HG02840 (cell line): ENCODE data around the gene ACVR2A.

Experiments
- ATAC-seq: cut with Tn5 transposase; IDR thresholded peaks from one replicate; pipeline ENCODE4 v1.9.1; 2021; ENCODE audit warnings: mild to moderate bottlenecking, moderate library complexity, moderate number of reproducible peaks; ENCODE audit not compliant: unreplicated experiment, low FRiP score

Gene ACVR2A

GRCh38 chr2:147854557-147855134 lies 9.8 kb downstream of the ACVR2A start:
- ATAC-seq, result no peak

GRCh38 chr2:147855316-147855715 lies 10.5 kb downstream of the ACVR2A start:
- ATAC-seq, result no peak

- no peak for ATAC-seq
Observed at GRCh38 chr2:147855977-147856376, 11.1 kb downstream of the ACVR2A start.

- ATAC-seq, result no peak
Observed at GRCh38 chr2:147860009-147860408, 15.2 kb downstream of the ACVR2A start.

GRCh38 chr2:147862859-147863516 lies 18.2 kb downstream of the ACVR2A start:
- ATAC-seq, result no peak

GRCh38 chr2:147863835-147864234 lies 19.0 kb downstream of the ACVR2A start:
- no peak for ATAC-seq

- ATAC-seq, result no peak
Observed at GRCh38 chr2:147865560-147865959, 20.7 kb downstream of the ACVR2A start.

- ATAC-seq, result no peak
Observed at GRCh38 chr2:147867050-147867449, 22.2 kb downstream of the ACVR2A start.

GRCh38 chr2:147869934-147870333 lies 25.1 kb downstream of the ACVR2A start:
- ATAC-seq, result no peak

GRCh38 chr2:147872967-147873366 lies 28.1 kb downstream of the ACVR2A start:
- no peak for ATAC-seq

GRCh38 chr2:147873859-147874483 lies 29.1 kb downstream of the ACVR2A start:
- ATAC-seq, result no peak

GRCh38 chr2:147879846-147880245 lies 35.0 kb downstream of the ACVR2A start:
- ATAC-seq, result no peak

GRCh38 chr2:147882631-147883030 lies 37.8 kb downstream of the ACVR2A start:
- ATAC-seq, result no peak

GRCh38 chr2:147884830-147885229 lies 40.0 kb downstream of the ACVR2A start:
- ATAC-seq, result no peak

- ATAC-seq, result no peak
Observed at GRCh38 chr2:147886136-147886535, 41.3 kb downstream of the ACVR2A start.

GRCh38 chr2:147888680-147889079 lies 43.9 kb downstream of the ACVR2A start:
- ATAC-seq, result peak; percentile 72

GRCh38 chr2:147904051-147904450 lies 59.2 kb downstream of the ACVR2A start:
- no peak for ATAC-seq

- no peak for ATAC-seq
Observed at GRCh38 chr2:147909178-147909577, 64.3 kb downstream of the ACVR2A start.

GRCh38 chr2:147910990-147911473 lies 66.2 kb downstream of the ACVR2A start:
- ATAC-seq, result no peak

- no peak for ATAC-seq
Observed at GRCh38 chr2:147913701-147914480, 69.1 kb downstream of the ACVR2A start.

GRCh38 chr2:147916067-147916466 lies 71.2 kb downstream of the ACVR2A start:
- no peak for ATAC-seq
